ENCODE data around the gene SNCB. TPM values are rescaled to one million over a fixed set of nuclear protein-coding genes. Genes with fewer than 3 reads are reported as not detected.

Gene SNCB
- total and polyA plus RNA-seq, 2 donors (not counting 1 experiment from before 2014, with no cell fraction given) = 0.17 to 0.22 TPM

- Histone ChIP-seq H3K27ac (ENCODE audit: insufficient read depth, low read length) (no peak overlapping the region), H3K4me2 (ENCODE audit: extremely low read depth, insufficient read depth, low read length) (no peak overlapping the region), H3K4me3 (replicated peaks in 1 of 4; ENCODE audit: control extremely low read depth in 1 of 4, insufficient read depth in 1 of 4, low read depth in 3 of 4, low read length in 4 of 4) (no peak overlapping the region), H2AFZ (ENCODE audit: low read length) (no peak overlapping the region), H4K20me1 (ENCODE audit: control insufficient read depth, extremely low read depth, insufficient read depth, low read length) (no peaks in the 10 kb centered on the region), H3K9me3 (ENCODE audit: control insufficient read depth, insufficient read depth, low read depth, low read length) (no peaks in the 10 kb centered on the region), H3K36me3 (ENCODE audit: control insufficient read depth, insufficient read depth, low read length) (no peaks in the 10 kb centered on the region), H3K79me2 (ENCODE audit: control insufficient read depth, insufficient read depth, low read length) (no peaks in the 10 kb centered on the region), H3K9ac (ENCODE audit: insufficient read depth, low read length) (no peak overlapping the region), H3K4me1 (ENCODE audit: control insufficient read depth, extremely low read depth, insufficient read depth, low read length) (peaks cover 3% of the 10 kb centered on the region), H3K27me3 (ENCODE audit: control insufficient read depth, insufficient read depth, low read length) (peaks cover 13% of the 10 kb centered on the region)
- TF ChIP-seq CTCF (conservative IDR thresholded peaks at IDR 0.05 in 1 of 2, IDR thresholded peaks at IDR 0.05 in 1 of 2; ENCODE audit: low read depth in 1 of 2, low read length in 2 of 2) = no peak
- TF ChIP-seq EZH2 (IDR thresholded peaks at IDR 0.05; ENCODE audit: low read length, missing control alignments) = no peak
- no peak for DNase-seq (ENCODE audit: low read depth in 2 of 2)
Measured at GRCh38 chr5:176627582-176627981, 2.8 kb downstream of the SNCB start.

GRCh38 chr5:176626876-176627236 lies 3.5 kb downstream of the SNCB start:
- Histone ChIP-seq H3K27ac (ENCODE audit: insufficient read depth, low read length) (no peak overlapping the region), H3K79me2 (ENCODE audit: control insufficient read depth, insufficient read depth, low read length) (no peaks in the 10 kb centered on the region), H3K27me3 (ENCODE audit: control insufficient read depth, insufficient read depth, low read length) (peaks cover 13% of the 10 kb centered on the region), H3K9ac (ENCODE audit: insufficient read depth, low read length) (no peak overlapping the region), H3K4me3 (replicated peaks in 1 of 4; ENCODE audit: control extremely low read depth in 1 of 4, insufficient read depth in 1 of 4, low read depth in 3 of 4, low read length in 4 of 4) (no peak overlapping the region), H3K9me3 (ENCODE audit: control insufficient read depth, insufficient read depth, low read depth, low read length) (no peaks in the 10 kb centered on the region), H3K4me2 (ENCODE audit: extremely low read depth, insufficient read depth, low read length) (no peak overlapping the region), H3K36me3 (ENCODE audit: control insufficient read depth, insufficient read depth, low read length) (no peaks in the 10 kb centered on the region), H4K20me1 (ENCODE audit: control insufficient read depth, extremely low read depth, insufficient read depth, low read length) (no peaks in the 10 kb centered on the region), H3K4me1 (ENCODE audit: control insufficient read depth, extremely low read depth, insufficient read depth, low read length) (peaks cover 3% of the 10 kb centered on the region), H2AFZ (ENCODE audit: low read length) (no peak overlapping the region)
- no peak for DNase-seq (ENCODE audit: low read depth in 2 of 2)
- TF ChIP-seq CTCF (conservative IDR thresholded peaks at IDR 0.05 in 1 of 2, IDR thresholded peaks at IDR 0.05 in 1 of 2; ENCODE audit: low read depth in 1 of 2, low read length in 2 of 2) (no peak), EZH2 (IDR thresholded peaks at IDR 0.05; ENCODE audit: low read length, missing control alignments) (no peak)

GRCh38 chr5:176625966-176626875 lies 4.1 kb downstream of the SNCB start:
- DNase-seq (ENCODE audit: low read depth in 2 of 2) = no peak
- Histone ChIP-seq H3K27me3 (ENCODE audit: control insufficient read depth, insufficient read depth, low read length) (peaks cover 9% of the 10 kb centered on the region), H3K79me2 (ENCODE audit: control insufficient read depth, insufficient read depth, low read length) (no peaks in the 10 kb centered on the region), H3K4me3 (replicated peaks in 1 of 4; ENCODE audit: control extremely low read depth in 1 of 4, insufficient read depth in 1 of 4, low read depth in 3 of 4, low read length in 4 of 4) (no peak overlapping the region), H2AFZ (ENCODE audit: low read length) (no peak overlapping the region), H4K20me1 (ENCODE audit: control insufficient read depth, extremely low read depth, insufficient read depth, low read length) (no peaks in the 10 kb centered on the region), H3K36me3 (ENCODE audit: control insufficient read depth, insufficient read depth, low read length) (no peaks in the 10 kb centered on the region), H3K9ac (ENCODE audit: insufficient read depth, low read length) (no peak overlapping the region), H3K27ac (ENCODE audit: insufficient read depth, low read length) (no peak overlapping the region), H3K9me3 (ENCODE audit: control insufficient read depth, insufficient read depth, low read depth, low read length) (no peaks in the 10 kb centered on the region), H3K4me2 (ENCODE audit: extremely low read depth, insufficient read depth, low read length) (no peak overlapping the region), H3K4me1 (ENCODE audit: control insufficient read depth, extremely low read depth, insufficient read depth, low read length) (peaks cover 3% of the 10 kb centered on the region)
- TF ChIP-seq EZH2 (IDR thresholded peaks at IDR 0.05; ENCODE audit: low read length, missing control alignments) (no peak), CTCF (conservative IDR thresholded peaks at IDR 0.05 in 1 of 2, IDR thresholded peaks at IDR 0.05 in 1 of 2; ENCODE audit: low read depth in 1 of 2, low read length in 2 of 2) (no peak)
